ENCODE data around the gene SLC39A11. TPM values are rescaled to one million over a fixed set of nuclear protein-coding genes. Genes with fewer than 3 reads are reported as not detected.

SLC39A11 gene
- total RNA-seq, 1 donor from 2014 or later, result 13.0 TPM

- H3K4me3 ChIP-seq (ENCODE audit: low read length in 3 of 3), result no peak overlapping the region
- no peaks in the 10 kb centered on the region for H3K27me3 ChIP-seq (ENCODE audit: control insufficient read depth in 3 of 3, insufficient read depth in 3 of 3, low read length in 3 of 3)
- H3K27ac ChIP-seq (ENCODE audit: low read depth, low read length), result no peak overlapping the region
- no peaks in the 10 kb centered on the region for H3K9me3 ChIP-seq (ENCODE audit: control insufficient read depth in 3 of 3, low read length in 3 of 3)
- peaks cover 8 to 20% (median 17%) of the 10 kb centered on the region in 3 donors for H3K4me1 ChIP-seq (ENCODE audit: control insufficient read depth in 3 of 3, insufficient read depth in 3 of 3, low read length in 3 of 3)
- no peak overlapping the region for H3K9ac ChIP-seq (ENCODE audit: low read depth in 1 of 3, low read length in 3 of 3)
- no peaks in the 10 kb centered on the region for H3K36me3 ChIP-seq (ENCODE audit: control insufficient read depth in 3 of 3, insufficient read depth in 3 of 3, low read length in 3 of 3)
These were observed 62.0 kb downstream of the SLC39A11 start for GRCh38 chr17:73030501-73030921.

DNA sequence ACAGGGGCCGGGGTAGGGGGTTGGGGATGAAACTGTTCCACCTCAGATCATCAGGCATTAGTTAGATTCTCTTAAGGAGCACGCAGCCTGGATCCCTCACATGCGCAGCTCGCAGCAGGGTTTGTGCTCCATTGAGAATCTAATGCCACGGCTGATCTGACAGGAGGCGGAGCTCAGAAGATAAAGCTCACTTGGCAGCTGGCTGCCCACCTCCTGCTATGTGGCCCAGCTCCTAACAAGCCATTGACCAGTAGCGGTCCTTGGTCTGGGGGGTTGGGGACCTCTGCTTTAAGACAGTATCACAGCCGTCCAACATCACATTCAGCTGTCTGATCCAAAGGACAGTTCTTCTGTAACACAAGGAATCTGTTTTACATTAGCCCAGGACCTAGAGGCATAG, 62.5 kb downstream of the SLC39A11 start:
- H3K36me3 ChIP-seq (ENCODE audit: control insufficient read depth in 3 of 3, insufficient read depth in 3 of 3, low read length in 3 of 3), result no peaks in the 10 kb centered on the region

DNA sequence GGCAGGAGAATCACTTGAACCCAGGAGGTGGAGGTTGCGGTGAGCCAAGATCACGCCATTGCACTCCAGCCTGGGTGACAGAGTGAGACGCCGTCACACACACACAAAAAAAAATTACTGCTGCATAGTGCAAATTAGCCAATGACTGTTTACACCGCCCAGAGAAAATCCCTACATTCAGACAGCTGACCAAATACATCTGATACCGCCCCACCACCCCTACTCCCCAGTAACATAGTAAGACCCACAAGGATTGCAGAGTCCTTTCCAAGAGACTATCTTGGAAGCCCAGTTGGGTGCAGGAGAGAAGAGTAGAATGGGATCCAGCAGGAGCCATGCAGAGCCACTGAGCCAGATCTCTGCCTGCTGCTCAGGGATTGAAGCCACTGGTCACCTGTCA, 63.5 kb downstream of the SLC39A11 start:
- Histone ChIP-seq H3K4me1 (ENCODE audit: control insufficient read depth in 3 of 3, insufficient read depth in 3 of 3, low read length in 3 of 3) (peaks cover 8 to 28% (median 17%) of the 10 kb centered on the region in 3 donors), H3K36me3 (ENCODE audit: control insufficient read depth in 3 of 3, insufficient read depth in 3 of 3, low read length in 3 of 3) (no peaks in the 10 kb centered on the region), H3K27me3 (ENCODE audit: control insufficient read depth in 3 of 3, insufficient read depth in 3 of 3, low read length in 3 of 3) (no peaks in the 10 kb centered on the region), H3K27ac (ENCODE audit: low read depth, low read length) (no peak overlapping the region), H3K4me3 (ENCODE audit: low read length in 3 of 3) (no peak overlapping the region), H3K9ac (ENCODE audit: low read depth in 1 of 3, low read length in 3 of 3) (no peak overlapping the region), H3K9me3 (ENCODE audit: control insufficient read depth in 3 of 3, low read length in 3 of 3) (no peaks in the 10 kb centered on the region)

More for the DNA sequence above, 62.5 kb downstream of the SLC39A11 start:
- Histone ChIP-seq H3K9ac (ENCODE audit: low read depth in 1 of 3, low read length in 3 of 3) (no peak overlapping the region), H3K4me3 (ENCODE audit: low read length in 3 of 3) (no peak overlapping the region), H3K27ac (ENCODE audit: low read depth, low read length) (no peak overlapping the region), H3K9me3 (ENCODE audit: control insufficient read depth in 3 of 3, low read length in 3 of 3) (no peaks in the 10 kb centered on the region), H3K4me1 (ENCODE audit: control insufficient read depth in 3 of 3, insufficient read depth in 3 of 3, low read length in 3 of 3) (peaks cover 8 to 23% (median 17%) of the 10 kb centered on the region in 3 donors), H3K27me3 (ENCODE audit: control insufficient read depth in 3 of 3, insufficient read depth in 3 of 3, low read length in 3 of 3) (no peaks in the 10 kb centered on the region)

GRCh38 chr17:73028299-73028755, 64.2 kb downstream of the SLC39A11 start:
- Histone ChIP-seq H3K9me3 (ENCODE audit: control insufficient read depth in 3 of 3, low read length in 3 of 3) (no peaks in the 10 kb centered on the region), H3K4me1 (ENCODE audit: control insufficient read depth in 3 of 3, insufficient read depth in 3 of 3, low read length in 3 of 3) (peaks cover 8 to 28% (median 17%) of the 10 kb centered on the region in 3 donors), H3K36me3 (ENCODE audit: control insufficient read depth in 3 of 3, insufficient read depth in 3 of 3, low read length in 3 of 3) (no peaks in the 10 kb centered on the region), H3K4me3 (ENCODE audit: low read length in 3 of 3) (no peak overlapping the region), H3K9ac (ENCODE audit: low read depth in 1 of 3, low read length in 3 of 3) (no peak overlapping the region), H3K27ac (ENCODE audit: low read depth, low read length) (no peak overlapping the region), H3K27me3 (ENCODE audit: control insufficient read depth in 3 of 3, insufficient read depth in 3 of 3, low read length in 3 of 3) (no peaks in the 10 kb centered on the region)

DNA sequence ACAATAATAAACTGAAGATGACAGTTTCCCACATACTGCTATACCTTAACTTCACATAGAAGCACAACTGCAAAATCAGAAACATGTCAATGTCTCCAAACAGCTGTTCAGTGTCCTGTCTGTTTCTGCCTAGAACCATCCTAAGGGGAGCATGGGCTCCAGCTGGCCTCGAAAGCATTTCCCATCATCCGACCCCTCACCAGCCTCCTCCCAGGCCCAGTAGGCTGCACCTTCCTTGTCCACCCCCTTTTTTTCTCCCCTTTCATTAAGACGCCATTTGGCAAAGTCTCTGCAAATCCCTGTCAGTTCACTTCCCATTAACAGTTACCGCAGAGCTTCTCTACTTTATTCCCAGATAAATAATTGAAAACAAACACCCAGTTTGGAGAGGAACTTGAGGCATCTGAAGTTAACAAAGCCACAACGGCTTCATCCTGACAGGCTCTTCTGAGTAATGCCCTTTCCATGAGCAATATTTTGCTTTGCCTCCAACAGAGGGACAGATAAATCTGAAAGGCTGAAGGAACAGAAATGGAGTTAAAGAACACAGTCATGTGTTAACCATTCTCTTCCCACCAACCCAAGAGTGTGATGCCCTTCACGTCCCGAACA, 65.3 kb downstream of the SLC39A11 start:
- H3K27ac ChIP-seq (ENCODE audit: low read depth, low read length), result no peak overlapping the region
- H3K9ac ChIP-seq (ENCODE audit: low read depth in 1 of 3, low read length in 3 of 3), result no peak overlapping the region
- H3K36me3 ChIP-seq (ENCODE audit: control insufficient read depth in 3 of 3, insufficient read depth in 3 of 3, low read length in 3 of 3), result no peaks in the 10 kb centered on the region
- no peaks in the 10 kb centered on the region for H3K9me3 ChIP-seq (ENCODE audit: control insufficient read depth in 3 of 3, low read length in 3 of 3)
- no peak overlapping the region for H3K4me3 ChIP-seq (ENCODE audit: low read length in 3 of 3)
- no peaks in the 10 kb centered on the region for H3K27me3 ChIP-seq (ENCODE audit: control insufficient read depth in 3 of 3, insufficient read depth in 3 of 3, low read length in 3 of 3)
- peaks cover 8 to 28% (median 21%) of the 10 kb centered on the region in 3 donors for H3K4me1 ChIP-seq (ENCODE audit: control insufficient read depth in 3 of 3, insufficient read depth in 3 of 3, low read length in 3 of 3)

- H3K4me1 ChIP-seq (ENCODE audit: control insufficient read depth in 3 of 3, insufficient read depth in 3 of 3, low read length in 3 of 3), result peaks cover 0 to 10% (median 4%) of the 10 kb centered on the region in 3 donors
- H3K9me3 ChIP-seq (ENCODE audit: control insufficient read depth in 3 of 3, low read length in 3 of 3), result no peaks in the 10 kb centered on the region
- H3K27ac ChIP-seq (ENCODE audit: low read depth, low read length), result no peak overlapping the region
- no peak overlapping the region for H3K9ac ChIP-seq (ENCODE audit: low read depth in 1 of 3, low read length in 3 of 3)
- H3K36me3 ChIP-seq (ENCODE audit: control insufficient read depth in 3 of 3, insufficient read depth in 3 of 3, low read length in 3 of 3), result no peaks in the 10 kb centered on the region
- no peak overlapping the region for H3K4me3 ChIP-seq (ENCODE audit: low read length in 3 of 3)
- no peaks in the 10 kb centered on the region for H3K27me3 ChIP-seq (ENCODE audit: control insufficient read depth in 3 of 3, insufficient read depth in 3 of 3, low read length in 3 of 3)
These were observed 67.4 kb downstream of the SLC39A11 start for GRCh38 chr17:73025041-73025560.

DNA sequence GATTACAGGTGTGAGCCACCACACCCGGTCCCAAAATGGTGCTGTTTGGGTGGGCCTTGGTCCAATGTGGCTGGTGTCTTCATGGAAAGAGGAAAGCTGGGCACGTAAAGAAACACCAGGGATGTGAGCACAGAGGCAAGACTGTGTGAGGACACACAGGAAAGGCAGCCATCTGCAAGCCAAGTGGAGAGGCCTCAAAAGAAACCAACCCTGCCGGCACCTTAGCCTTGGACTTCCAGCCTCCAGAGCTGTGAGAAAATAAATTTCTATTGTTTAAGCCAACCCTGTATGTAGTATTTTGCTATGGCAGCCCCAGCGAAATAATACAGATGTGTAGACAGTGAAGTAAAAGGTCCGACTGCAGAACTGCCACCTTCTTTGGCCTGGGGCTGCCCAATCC, 68.7 kb downstream of the SLC39A11 start:
- no peak overlapping the region for H3K4me3 ChIP-seq (ENCODE audit: low read length in 3 of 3)
- no peak overlapping the region for H3K27ac ChIP-seq (ENCODE audit: low read depth, low read length)
- peaks cover 0 to 8% (median 4%) of the 10 kb centered on the region in 3 donors for H3K4me1 ChIP-seq (ENCODE audit: control insufficient read depth in 3 of 3, insufficient read depth in 3 of 3, low read length in 3 of 3)
- H3K27me3 ChIP-seq (ENCODE audit: control insufficient read depth in 3 of 3, insufficient read depth in 3 of 3, low read length in 3 of 3), result no peaks in the 10 kb centered on the region
- peaks cover 0 to 2% (median 0%) of the 10 kb centered on the region in 3 donors for H3K9me3 ChIP-seq (ENCODE audit: control insufficient read depth in 3 of 3, low read length in 3 of 3)
- H3K9ac ChIP-seq (ENCODE audit: low read depth in 1 of 3, low read length in 3 of 3), result no peak overlapping the region
- H3K36me3 ChIP-seq (ENCODE audit: control insufficient read depth in 3 of 3, insufficient read depth in 3 of 3, low read length in 3 of 3), result no peaks in the 10 kb centered on the region

GRCh38 chr17:73022694-73023093, 69.8 kb downstream of the SLC39A11 start:
- Histone ChIP-seq H3K27me3 (ENCODE audit: control insufficient read depth in 3 of 3, insufficient read depth in 3 of 3, low read length in 3 of 3) (no peaks in the 10 kb centered on the region), H3K4me3 (ENCODE audit: low read length in 3 of 3) (no peak overlapping the region), H3K9ac (ENCODE audit: low read depth in 1 of 3, low read length in 3 of 3) (no peak overlapping the region), H3K9me3 (ENCODE audit: control insufficient read depth in 3 of 3, low read length in 3 of 3) (peaks cover 0 to 5% (median 2%) of the 10 kb centered on the region in 3 donors), H3K27ac (ENCODE audit: low read depth, low read length) (no peak overlapping the region), H3K4me1 (ENCODE audit: control insufficient read depth in 3 of 3, insufficient read depth in 3 of 3, low read length in 3 of 3) (peaks cover 0 to 8% (median 4%) of the 10 kb centered on the region in 3 donors), H3K36me3 (ENCODE audit: control insufficient read depth in 3 of 3, insufficient read depth in 3 of 3, low read length in 3 of 3) (no peaks in the 10 kb centered on the region)

- no peaks in the 10 kb centered on the region for H3K36me3 ChIP-seq (ENCODE audit: control insufficient read depth in 3 of 3, insufficient read depth in 3 of 3, low read length in 3 of 3)
- no peak overlapping the region for H3K9ac ChIP-seq (ENCODE audit: low read depth in 1 of 3, low read length in 3 of 3)
- peaks cover 0 to 5% (median 2%) of the 10 kb centered on the region in 3 donors for H3K9me3 ChIP-seq (ENCODE audit: control insufficient read depth in 3 of 3, low read length in 3 of 3)
- H3K4me1 ChIP-seq (ENCODE audit: control insufficient read depth in 3 of 3, insufficient read depth in 3 of 3, low read length in 3 of 3), result peaks cover 0 to 8% (median 4%) of the 10 kb centered on the region in 3 donors
- H3K4me3 ChIP-seq (ENCODE audit: low read length in 3 of 3), result no peak overlapping the region
- no peaks in the 10 kb centered on the region for H3K27me3 ChIP-seq (ENCODE audit: control insufficient read depth in 3 of 3, insufficient read depth in 3 of 3, low read length in 3 of 3)
- no peak overlapping the region for H3K27ac ChIP-seq (ENCODE audit: low read depth, low read length)
These were observed 70.7 kb downstream of the SLC39A11 start for GRCh38 chr17:73021771-73022170.

DNA sequence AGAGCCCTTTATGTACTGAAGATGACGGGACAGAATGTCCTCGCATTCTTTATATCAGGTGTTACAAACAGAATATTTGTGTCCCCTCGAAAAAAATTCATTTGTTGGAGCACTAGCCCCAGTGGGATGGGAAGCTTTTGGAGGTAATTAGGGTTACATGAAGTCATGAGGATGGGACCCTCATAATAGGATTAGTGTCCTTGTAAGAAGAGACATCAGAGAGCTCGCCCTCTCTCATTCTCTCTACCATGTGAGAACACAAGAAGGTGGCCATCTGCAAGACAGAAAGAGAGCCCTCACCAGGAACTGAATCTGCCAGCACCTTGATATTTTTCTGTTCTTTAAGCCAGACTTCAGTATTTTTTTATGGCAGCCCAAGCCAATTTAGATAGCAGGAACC, 72.4 kb downstream of the SLC39A11 start:
- Histone ChIP-seq H3K9me3 (ENCODE audit: control insufficient read depth in 3 of 3, low read length in 3 of 3) (peaks cover 0 to 5% (median 2%) of the 10 kb centered on the region in 3 donors), H3K27me3 (ENCODE audit: control insufficient read depth in 3 of 3, insufficient read depth in 3 of 3, low read length in 3 of 3) (no peaks in the 10 kb centered on the region), H3K36me3 (ENCODE audit: control insufficient read depth in 3 of 3, insufficient read depth in 3 of 3, low read length in 3 of 3) (no peaks in the 10 kb centered on the region), H3K4me1 (ENCODE audit: control insufficient read depth in 3 of 3, insufficient read depth in 3 of 3, low read length in 3 of 3) (peaks cover 0 to 6% (median 4%) of the 10 kb centered on the region in 3 donors), H3K9ac (ENCODE audit: low read depth in 1 of 3, low read length in 3 of 3) (no peak overlapping the region), H3K27ac (ENCODE audit: low read depth, low read length) (no peak overlapping the region), H3K4me3 (ENCODE audit: low read length in 3 of 3) (no peak overlapping the region)
